GM10248 (cell line): Measurements from ENCODE around the gene LCN10.

Source experiments
- CTCF ChIA-PET: fragments of 300-600 bp; sonication (Branson Sonifier 250); formaldehyde crosslinking; extraction: SDS; loops from one replicate; lab custom pipeline; 2021; ENCODE audit warnings: antibody characterized with exemption; lab: Yijun Ruan, JAX
- POLR2A ChIA-PET: fragments of 350-650 bp; sonication (Branson Sonifier 250); formaldehyde crosslinking; extraction: SDS; loops from one replicate; lab custom pipeline; 2020; ENCODE audit warnings: antibody characterized with exemption; lab: Yijun Ruan, JAX
- DNase-seq: peaks from one replicate; pipeline ENCODE4 v3.0.0; 2012; ENCODE audit errors: extremely low spot score
- TF ChIP-seq, protein P1 (sequence below): IDR thresholded peaks from 2 replicates; pipeline ENCODE4 v1.5.1; 2012; ENCODE audit warnings: mild to moderate bottlenecking, low read depth; ENCODE audit errors: extremely low read depth, missing control alignments, control extremely low read depth

The LCN10 gene

DNA sequence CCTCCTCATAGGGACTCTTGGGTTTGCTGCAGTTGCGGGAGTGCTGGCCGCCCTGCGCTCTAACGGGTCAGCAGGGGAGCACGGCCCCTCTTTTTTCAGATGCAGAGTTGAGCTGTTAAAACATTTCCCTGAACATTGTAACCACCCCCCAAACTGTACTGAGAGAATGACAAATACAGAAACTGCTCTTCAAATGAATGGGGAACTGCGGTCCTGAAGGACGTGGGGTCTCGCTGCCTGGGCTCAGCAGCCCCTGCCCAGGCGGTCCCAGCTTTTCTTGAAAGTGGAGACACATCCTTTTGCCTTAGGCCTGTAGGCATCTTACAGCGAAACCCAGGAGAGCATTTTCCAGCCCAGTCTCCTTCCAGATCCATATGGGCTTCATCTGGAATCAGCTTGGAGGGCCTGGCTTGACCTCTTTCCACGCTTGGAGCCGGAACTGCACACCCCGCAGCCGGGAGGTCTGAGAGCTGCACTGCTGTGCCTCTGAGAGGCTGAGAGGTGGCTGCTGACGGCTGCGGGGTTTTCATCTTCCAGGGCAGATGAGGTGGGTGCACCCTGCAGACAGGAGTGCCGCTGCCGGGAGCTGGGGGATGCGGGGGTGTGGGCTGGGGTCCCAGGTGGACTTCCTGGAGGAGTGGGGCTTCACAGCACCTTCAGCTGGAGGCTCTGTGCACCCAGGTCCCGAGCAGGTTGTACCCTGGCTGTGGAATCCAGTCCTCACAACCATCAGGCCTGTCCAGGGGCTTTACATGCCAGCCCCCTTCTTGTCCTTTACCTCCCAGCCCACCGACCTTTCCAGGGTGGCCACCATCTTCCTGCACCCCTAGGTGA lies 54.2 kb downstream of the LCN10 start:
- peak; percentile 73 for DNase-seq
- CTCF ChIA-PET = interaction anchor here (1.5 to 1.9 kb wide), 3 partner anchors 9 to 78 kb away, joined by 4 to 5 read pairs (median 4); no protein-coding TSS in a partner anchor
- TF ChIP-seq, protein P1, sequence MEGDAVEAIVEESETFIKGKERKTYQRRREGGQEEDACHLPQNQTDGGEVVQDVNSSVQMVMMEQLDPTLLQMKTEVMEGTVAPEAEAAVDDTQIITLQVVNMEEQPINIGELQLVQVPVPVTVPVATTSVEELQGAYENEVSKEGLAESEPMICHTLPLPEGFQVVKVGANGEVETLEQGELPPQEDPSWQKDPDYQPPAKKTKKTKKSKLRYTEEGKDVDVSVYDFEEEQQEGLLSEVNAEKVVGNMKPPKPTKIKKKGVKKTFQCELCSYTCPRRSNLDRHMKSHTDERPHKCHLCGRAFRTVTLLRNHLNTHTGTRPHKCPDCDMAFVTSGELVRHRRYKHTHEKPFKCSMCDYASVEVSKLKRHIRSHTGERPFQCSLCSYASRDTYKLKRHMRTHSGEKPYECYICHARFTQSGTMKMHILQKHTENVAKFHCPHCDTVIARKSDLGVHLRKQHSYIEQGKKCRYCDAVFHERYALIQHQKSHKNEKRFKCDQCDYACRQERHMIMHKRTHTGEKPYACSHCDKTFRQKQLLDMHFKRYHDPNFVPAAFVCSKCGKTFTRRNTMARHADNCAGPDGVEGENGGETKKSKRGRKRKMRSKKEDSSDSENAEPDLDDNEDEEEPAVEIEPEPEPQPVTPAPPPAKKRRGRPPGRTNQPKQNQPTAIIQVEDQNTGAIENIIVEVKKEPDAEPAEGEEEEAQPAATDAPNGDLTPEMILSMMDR = no peak
- POLR2A ChIA-PET = interaction anchor here (0.6 to 0.7 kb wide), 2 partner anchors 14 to 40 kb away, joined by 4 to 5 read pairs; no protein-coding TSS in a partner anchor
